ENCODE data around the gene PLEK.

DNA sequence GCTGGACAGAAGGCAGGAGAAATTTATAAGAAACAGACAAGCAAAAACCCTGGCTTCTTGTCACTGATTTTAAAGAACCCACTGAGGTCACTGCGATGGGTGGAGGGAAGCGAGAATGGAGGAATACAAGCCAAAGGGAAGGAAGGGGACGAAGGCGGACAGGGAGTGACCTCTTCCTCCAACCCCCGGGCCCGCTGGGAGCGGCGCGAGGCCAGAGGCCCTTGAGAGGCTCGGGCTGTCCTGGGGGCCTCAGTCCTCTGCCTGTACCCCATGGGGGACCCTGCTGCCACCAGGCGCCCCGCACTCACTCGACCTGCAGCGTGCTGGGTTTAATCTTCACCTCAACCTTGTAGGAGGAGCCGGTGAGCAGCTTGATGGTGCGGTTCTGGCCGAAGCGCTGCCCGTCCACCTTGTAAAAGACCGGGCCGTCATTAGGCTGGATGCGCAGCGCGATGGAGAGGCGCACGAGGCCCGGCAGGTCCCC is 46.1 kb upstream of the PLEK start:
- TF ChIP-seq CTCF (IDR thresholded peaks at IDR 0.05) (no peak), POLR2A (IDR thresholded peaks at IDR 0.05) (no peak)
